ENCODE data around the gene PHRF1. TPM values are rescaled to one million over a fixed set of nuclear protein-coding genes. Genes with fewer than 3 reads are reported as not detected.

The PHRF1 gene
- total and polyA plus RNA-seq, 2 of the 4 experiments (the other 2 are of a cell fraction): 10.9 to 17.5 TPM

DNA sequence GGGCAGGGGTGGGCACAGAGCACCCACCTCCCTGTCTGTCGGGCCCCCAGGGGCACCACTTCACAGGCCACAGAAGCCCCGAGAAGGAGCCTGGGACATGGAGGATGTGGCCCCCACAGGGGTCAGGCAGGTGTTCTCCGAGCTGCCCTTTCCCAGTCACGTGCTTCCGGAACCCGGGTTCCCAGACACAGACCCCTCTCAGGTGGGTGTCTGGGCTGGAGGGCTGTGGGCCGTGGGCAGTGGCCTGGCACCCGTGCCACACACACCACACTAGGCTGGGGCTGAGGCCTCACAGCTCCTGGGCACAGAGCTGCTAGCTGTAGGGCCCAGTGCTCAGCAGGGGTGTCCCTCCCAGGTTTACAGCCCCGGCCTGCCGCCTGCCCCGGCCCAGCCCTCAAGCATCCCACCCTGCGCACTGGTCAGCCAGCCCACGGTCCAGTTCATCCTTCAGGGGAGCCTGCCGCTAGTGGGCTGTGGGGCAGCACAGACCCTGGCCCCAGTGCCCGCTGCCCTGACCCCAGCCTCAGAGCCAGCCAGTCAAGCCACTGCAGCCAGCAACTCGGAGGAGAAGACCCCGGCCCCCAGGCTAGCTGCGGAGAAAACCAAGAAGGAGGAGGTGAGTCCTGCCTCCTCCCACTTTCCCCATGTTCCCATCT is 34.0 kb downstream of the PHRF1 start:
- Histone ChIP-seq H3K4me1 (ENCODE audit: control insufficient read depth, insufficient read depth, low read length) (peaks cover 3% of the 10 kb centered on the region; the same call in 1 of the 2 replicates), H3K18ac (ENCODE audit: low read depth, low read length) (no peak overlapping the region), H4K91ac (ENCODE audit: insufficient read depth, low read depth, low read length) (no peak overlapping the region), H3K79me1 (ENCODE audit: low read depth in 1 of 2, low read length in 2 of 2) (peaks cover 0 to 21% of the 10 kb centered on the region in 2 experiments), H2BK20ac (ENCODE audit: low read depth, low read length) (no peak overlapping the region), H4K5ac (ENCODE audit: low read depth, low read length) (no peak overlapping the region), H3K9ac (ENCODE audit: low read depth, low read length) (no peak overlapping the region), H3K9me3 (ENCODE audit: control insufficient read depth, insufficient read depth, low read length) (no peaks in the 10 kb centered on the region), H2AFZ (replicated peaks; ENCODE audit: low read length, poor library complexity) (no peak overlapping the region), H3K23ac (ENCODE audit: low read depth, low read length) (no peak overlapping the region), H4K8ac (ENCODE audit: low read depth in 2 of 2, low read length in 2 of 2) (no peak overlapping the region), H3K4ac (ENCODE audit: low read depth, low read length) (no peak overlapping the region), H3K9me1 (ENCODE audit: insufficient read depth, low read length) (no peaks in the 10 kb centered on the region), H3K56ac (ENCODE audit: extremely low read depth, insufficient read depth, low read length) (no peak overlapping the region), H2AK5ac (ENCODE audit: low read depth, low read length) (no peak overlapping the region), H2BK5ac (ENCODE audit: low read depth, low read length, poor library complexity, severe bottlenecking) (no peak overlapping the region), H2BK120ac (ENCODE audit: low read depth, low read length) (no peak overlapping the region), H3K27ac (ENCODE audit: insufficient read depth, low read length) (no peak overlapping the region), H4K20me1 (ENCODE audit: insufficient read depth, low read length) (peaks cover 37% of the 10 kb centered on the region), H2BK15ac (ENCODE audit: low read depth, low read length) (no peak overlapping the region), H3K14ac (replicated peaks; ENCODE audit: low read depth, low read length) (no peak overlapping the region), H2AK9ac (replicated peaks; ENCODE audit: low read depth, low read length, poor library complexity) (no peak overlapping the region), H3K36me3 (ENCODE audit: control insufficient read depth, insufficient read depth, low read length) (peaks cover 79% of the 10 kb centered on the region), H3K4me2 (ENCODE audit: low read depth, low read length) (no peak overlapping the region), H3K4me3 (ENCODE audit: insufficient read depth, low read depth, low read length) (no peak overlapping the region), H3K27me3 (ENCODE audit: control insufficient read depth, insufficient read depth, low read length) (no peaks in the 10 kb centered on the region)
- ChIA-PET POLR2A (ENCODE audit: unreplicated experiment) (no interaction called here), CTCF (no interaction called here)
- dilution Hi-C loops (cut with HindIII; ENCODE audit: low sequenced_read_pairs, unreplicated experiment): no loop called here
- no peak for DNase-seq
- TF ChIP-seq, protein P1, sequence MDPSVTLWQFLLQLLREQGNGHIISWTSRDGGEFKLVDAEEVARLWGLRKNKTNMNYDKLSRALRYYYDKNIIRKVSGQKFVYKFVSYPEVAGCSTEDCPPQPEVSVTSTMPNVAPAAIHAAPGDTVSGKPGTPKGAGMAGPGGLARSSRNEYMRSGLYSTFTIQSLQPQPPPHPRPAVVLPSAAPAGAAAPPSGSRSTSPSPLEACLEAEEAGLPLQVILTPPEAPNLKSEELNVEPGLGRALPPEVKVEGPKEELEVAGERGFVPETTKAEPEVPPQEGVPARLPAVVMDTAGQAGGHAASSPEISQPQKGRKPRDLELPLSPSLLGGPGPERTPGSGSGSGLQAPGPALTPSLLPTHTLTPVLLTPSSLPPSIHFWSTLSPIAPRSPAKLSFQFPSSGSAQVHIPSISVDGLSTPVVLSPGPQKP (IDR thresholded peaks at IDR 0.05; ENCODE audit: borderline replicate concordance, low read depth, low read length): no peak
- no peak for TF ChIP-seq MAFK (IDR thresholded peaks at IDR 0.05; ENCODE audit: low read depth, low read length)
- no peak for TF ChIP-seq CEBPB (IDR thresholded peaks at IDR 0.05; ENCODE audit: low read depth, low read length)
- no peak for TF ChIP-seq RAD21 (IDR thresholded peaks at IDR 0.05; ENCODE audit: low read length)
- no peak for TF ChIP-seq POLR2A (IDR thresholded peaks at IDR 0.05; ENCODE audit: low read depth, low read length)
- TF ChIP-seq, protein P2, sequence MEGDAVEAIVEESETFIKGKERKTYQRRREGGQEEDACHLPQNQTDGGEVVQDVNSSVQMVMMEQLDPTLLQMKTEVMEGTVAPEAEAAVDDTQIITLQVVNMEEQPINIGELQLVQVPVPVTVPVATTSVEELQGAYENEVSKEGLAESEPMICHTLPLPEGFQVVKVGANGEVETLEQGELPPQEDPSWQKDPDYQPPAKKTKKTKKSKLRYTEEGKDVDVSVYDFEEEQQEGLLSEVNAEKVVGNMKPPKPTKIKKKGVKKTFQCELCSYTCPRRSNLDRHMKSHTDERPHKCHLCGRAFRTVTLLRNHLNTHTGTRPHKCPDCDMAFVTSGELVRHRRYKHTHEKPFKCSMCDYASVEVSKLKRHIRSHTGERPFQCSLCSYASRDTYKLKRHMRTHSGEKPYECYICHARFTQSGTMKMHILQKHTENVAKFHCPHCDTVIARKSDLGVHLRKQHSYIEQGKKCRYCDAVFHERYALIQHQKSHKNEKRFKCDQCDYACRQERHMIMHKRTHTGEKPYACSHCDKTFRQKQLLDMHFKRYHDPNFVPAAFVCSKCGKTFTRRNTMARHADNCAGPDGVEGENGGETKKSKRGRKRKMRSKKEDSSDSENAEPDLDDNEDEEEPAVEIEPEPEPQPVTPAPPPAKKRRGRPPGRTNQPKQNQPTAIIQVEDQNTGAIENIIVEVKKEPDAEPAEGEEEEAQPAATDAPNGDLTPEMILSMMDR (conservative IDR thresholded peaks at IDR 0.05; ENCODE audit: low read depth, low read length): no peak
- no peak for TF ChIP-seq NFE2L2 (IDR thresholded peaks at IDR 0.05; ENCODE audit: low read depth, low read length)
- TF ChIP-seq MXI1 (IDR thresholded peaks at IDR 0.05; ENCODE audit: borderline replicate concordance, low read depth, low read length): no peak
- TF ChIP-seq BHLHE40 (IDR thresholded peaks at IDR 0.05; ENCODE audit: low read depth, low read length): no peak
- no peak for TF ChIP-seq CHD1 (IDR thresholded peaks at IDR 0.05; ENCODE audit: low read depth, low read length)
- no peak for TF ChIP-seq SMC3 (IDR thresholded peaks at IDR 0.05; ENCODE audit: low read depth, low read length)
- TF ChIP-seq, protein P3, sequence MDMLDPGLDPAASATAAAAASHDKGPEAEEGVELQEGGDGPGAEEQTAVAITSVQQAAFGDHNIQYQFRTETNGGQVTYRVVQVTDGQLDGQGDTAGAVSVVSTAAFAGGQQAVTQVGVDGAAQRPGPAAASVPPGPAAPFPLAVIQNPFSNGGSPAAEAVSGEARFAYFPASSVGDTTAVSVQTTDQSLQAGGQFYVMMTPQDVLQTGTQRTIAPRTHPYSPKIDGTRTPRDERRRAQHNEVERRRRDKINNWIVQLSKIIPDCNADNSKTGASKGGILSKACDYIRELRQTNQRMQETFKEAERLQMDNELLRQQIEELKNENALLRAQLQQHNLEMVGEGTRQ (IDR thresholded peaks at IDR 0.05; ENCODE audit: low read depth, low read length): no peak
- TF ChIP-seq FOS (IDR thresholded peaks at IDR 0.05; ENCODE audit: low read depth, low read length): no peak
- TF ChIP-seq RFX5 (IDR thresholded peaks at IDR 0.05; ENCODE audit: low read depth, low read length): no peak
- no peak for TF ChIP-seq RCOR1 (IDR thresholded peaks at IDR 0.05; ENCODE audit: insufficient replicate concordance, low read length)
- WGBS, 2 experiments (ENCODE audit: extremely low coverage in 2 of 2, insufficient read length in 1 of 2): no CpG with 5 or more reads among the region's 18 CpGs
- no peak for ATAC-seq (ENCODE audit: low read depth)
- in situ Hi-C loops (cut with MboI; ENCODE audit: low sequenced_read_pairs): no loop called here
- intact Hi-C loops (cut with micrococcal nuclease): no loop called here
- no TSS peak for BruUV-seq (replicated peaks)

Data from IMR-90 (cell line).